A673 (cell line): ENCODE data around the gene GTPBP1. TPM values are rescaled to one million over a fixed set of nuclear protein-coding genes. Genes with fewer than 3 reads are reported as not detected.
A peak's percentile ranks its signal among the peaks of the same experiment; 100 is the strongest.

Experiments
- BruUV-seq: library from RNA; stranded (reverse); fragments of 400-500 nt; replicated peaks from 2 replicates; lab custom pipeline; 2021; lab: Mats Ljungman, UMichigan
- CTCF ChIA-PET: fragments of 300-600 bp; sonication (Branson Sonifier 250); formaldehyde crosslinking; loops from one replicate; lab custom pipeline; 2022; ENCODE audit warnings: antibody characterized with exemption; lab: Charles Lee
- POLR2A ChIA-PET: fragments of 300-600 bp; sonication (Branson Sonifier 250); formaldehyde crosslinking; loops from one replicate; lab custom pipeline; 2022; ENCODE audit warnings: antibody characterized with exemption; ENCODE audit not compliant: low non-redundant PET; lab: Charles Lee
- DNase-seq: peaks from one replicate; pipeline ENCODE4 v3.0.0-alpha.2; 2015; ENCODE audit warnings: low spot score
- H3K27ac ChIP-seq: fragments of 200-600 bp; sonication (generic); 2 replicates; pipeline ENCODE4 v1.5.1; 2016; ENCODE audit warnings: mixed run types, low read depth, mild to moderate bottlenecking, mixed read lengths, antibody characterized with exemption, low read length; ENCODE audit not compliant: poor library complexity, severe bottlenecking
- H3K27me3 ChIP-seq: fragments of 200-600 bp; sonication (generic); replicated peaks from 2 replicates; pipeline ENCODE4 v1.6.1; 2017; ENCODE audit warnings: mixed run types, low read depth, mild to moderate bottlenecking, mixed read lengths, antibody characterized with exemption, low read length; ENCODE audit not compliant: insufficient read depth, poor library complexity
- H3K36me3 ChIP-seq: fragments of 200-600 bp; sonication (generic); 2 replicates; pipeline ENCODE4 v1.6.1; 2016; ENCODE audit warnings: mixed run types, mild to moderate bottlenecking, mixed read lengths, antibody characterized with exemption, low read length; ENCODE audit not compliant: insufficient read depth, poor library complexity, severe bottlenecking
- H3K4me1 ChIP-seq: fragments of 200-600 bp; sonication (generic); 2 replicates; pipeline ENCODE4 v1.6.1; 2017; ENCODE audit warnings: mixed run types, mild to moderate bottlenecking, mixed read lengths, antibody characterized with exemption, low read length; ENCODE audit not compliant: insufficient read depth, poor library complexity, severe bottlenecking
- H3K4me3 ChIP-seq: fragments of 200-600 bp; sonication (generic); 2 replicates; pipeline ENCODE4 v1.5.1; 2016; ENCODE audit warnings: low read depth, mixed run types, mild to moderate bottlenecking, mixed read lengths, low read length; ENCODE audit not compliant: poor library complexity, severe bottlenecking
- H3K9me3 ChIP-seq: fragments of 200-600 bp; sonication (generic); 2 replicates; pipeline ENCODE4 v1.6.1; 2016; ENCODE audit warnings: mixed run types, low read depth, mild to moderate bottlenecking, mixed read lengths, antibody characterized with exemption, low read length; ENCODE audit not compliant: poor library complexity, severe bottlenecking
- CTCF ChIP-seq: fragments of 300-800, 200-600 bp; sonication (generic); conservative IDR thresholded peaks from 2 replicates; pipeline ENCODE4 v1.5.1; 2017; ENCODE audit warnings: low read depth, mild to moderate bottlenecking, antibody characterized with exemption, low read length, moderate library complexity, mixed read lengths
- EZH2 ChIP-seq: fragments of 200-600 bp; sonication (generic); IDR thresholded peaks from 2 replicates; pipeline ENCODE4 v1.6.1; 2017; ENCODE audit warnings: borderline replicate concordance, low read depth, mild to moderate bottlenecking, mixed read lengths, antibody characterized with exemption, low read length; ENCODE audit not compliant: poor library complexity, severe bottlenecking
- intact Hi-C: fragments of 100-400 bp; cut with micrococcal nuclease; formaldehyde crosslinking; loops from one replicate; pipeline ENCODE4 v1.10.0; 2022; ENCODE audit not compliant: unreplicated experiment
- total RNA-seq: library from RNA; stranded (reverse); gene quantifications from 2 replicates; pipeline ENCODE4 v1.2.3, GENCODE V29; 2021

GTPBP1 gene
- total RNA-seq, 1 experiment from 2014 or later, result 88.2 TPM

GRCh38 chr22:38753948-38754750 lies 48.4 kb downstream of the GTPBP1 start:
- Histone ChIP-seq H3K4me3 (peak overlapping the region; percentile 97), H3K4me1 (peaks cover 36% of the 10 kb centered on the region), H3K36me3 (peaks cover 49% of the 10 kb centered on the region), H3K27me3 (no peaks in the 10 kb centered on the region), H3K27ac (peak overlapping the region; percentile 29), H3K9me3 (no peaks in the 10 kb centered on the region)
- CTCF ChIA-PET, result interaction anchor here (0.7 to 1.7 kb wide), 3 partner anchors 12 to 1499 kb away, joined by 4 to 8 read pairs (median 8); no protein-coding TSS in a partner anchor
- POLR2A ChIA-PET, result interaction anchor here (0.6 kb wide), 1 partner anchor 809 kb away, joined by 8 read pairs; no protein-coding TSS in a partner anchor
- TF ChIP-seq EZH2 (no peak), CTCF (no peak)
- no peak for DNase-seq
- intact Hi-C loops, result no loop called here
- BruUV-seq, result TSS peak; percentile 50

GRCh38 chr22:38754751-38755154 lies 49.0 kb downstream of the GTPBP1 start:
- peak; percentile 62 for DNase-seq
- Histone ChIP-seq H3K4me3 (peak overlapping the region; percentile 97), H3K36me3 (peaks cover 44% of the 10 kb centered on the region), H3K9me3 (no peaks in the 10 kb centered on the region), H3K27ac (peak overlapping the region; percentile 93), H3K4me1 (peaks cover 36% of the 10 kb centered on the region), H3K27me3 (no peaks in the 10 kb centered on the region)
- CTCF ChIA-PET, result interaction anchor here (1.1 to 1.7 kb wide), 2 partner anchors 11 to 21 kb away, joined by 8 read pairs; no protein-coding TSS in a partner anchor
- intact Hi-C loops, result no loop called here
- POLR2A ChIA-PET, result no interaction called here
- no TSS peak for BruUV-seq
- TF ChIP-seq CTCF (no peak), EZH2 (no peak)

GRCh38 chr22:38755155-38755910 lies 49.6 kb downstream of the GTPBP1 start:
- Histone ChIP-seq H3K4me1 (peaks cover 37% of the 10 kb centered on the region), H3K9me3 (no peaks in the 10 kb centered on the region), H3K36me3 (peaks cover 38% of the 10 kb centered on the region), H3K4me3 (peak overlapping the region; percentile 97), H3K27me3 (no peaks in the 10 kb centered on the region), H3K27ac (peak overlapping the region; percentile 93)
- intact Hi-C loops, result no loop called here
- ChIA-PET POLR2A (no interaction called here), CTCF (interaction anchor here (1.1 to 1.7 kb wide), 2 partner anchors 11 to 21 kb away, joined by 8 read pairs; no protein-coding TSS in a partner anchor)
- no peak for TF ChIP-seq EZH2
- TF ChIP-seq CTCF, result no peak
- no TSS peak for BruUV-seq
- peak; percentile 63 for DNase-seq
